ENCODE data around the gene ZNF827.

Gene ZNF827

DNA sequence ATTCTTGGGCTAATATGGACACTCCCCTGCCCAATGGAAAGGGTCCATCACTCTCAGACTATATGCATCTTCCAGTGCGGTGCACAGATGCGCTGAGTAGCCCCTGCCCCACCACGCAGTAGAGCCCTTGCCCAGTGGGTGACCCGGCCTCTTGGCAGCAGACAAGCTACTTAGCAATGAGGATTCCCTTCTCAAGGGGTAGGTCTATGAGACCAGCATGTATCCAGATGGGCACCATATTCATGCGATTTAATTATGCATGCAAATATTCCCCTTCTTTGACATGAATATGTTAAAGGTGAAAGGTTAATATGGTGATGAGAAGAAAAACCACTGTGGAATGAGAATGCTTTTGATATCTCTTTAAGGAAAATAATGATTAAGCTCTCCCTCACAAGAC is 77.7 kb downstream of the ZNF827 start:
- no peaks in the 10 kb centered on the region for H3K4me1 ChIP-seq
- no peaks in the 10 kb centered on the region; the same call in 1 of the 2 replicates for H3K36me3 ChIP-seq (replicated peaks)
- no peaks in the 10 kb centered on the region for H3K27me3 ChIP-seq (ENCODE audit: low read depth)
- no peak overlapping the region for H3K4me3 ChIP-seq
- in situ Hi-C loops (cut with MboI; ENCODE audit: low sequenced_read_pairs) = no loop called here
- H3K9me3 ChIP-seq = no peaks in the 10 kb centered on the region
- DNase-seq (ENCODE audit: low spot score in 2 of 2) = no peak

- in situ Hi-C loops (cut with MboI; ENCODE audit: low sequenced_read_pairs) = no loop called here
- no peaks in the 10 kb centered on the region for H3K4me1 ChIP-seq
- no peaks in the 10 kb centered on the region for H3K27me3 ChIP-seq (ENCODE audit: low read depth)
- H3K36me3 ChIP-seq (replicated peaks) = no peaks in the 10 kb centered on the region; the same call in 1 of the 2 replicates
- no peak for DNase-seq (ENCODE audit: low spot score in 2 of 2)
- H3K4me3 ChIP-seq = no peak overlapping the region
- H3K9me3 ChIP-seq = no peaks in the 10 kb centered on the region
Measured at GRCh38 chr4:145860446-145860845, 78.2 kb downstream of the ZNF827 start.

GRCh38 chr4:145859926-145860325 is 78.7 kb downstream of the ZNF827 start:
- no peaks in the 10 kb centered on the region; the same call in 1 of the 2 replicates for H3K36me3 ChIP-seq (replicated peaks)

GRCh38 chr4:145859426-145859825 is 79.2 kb downstream of the ZNF827 start:
- H3K36me3 ChIP-seq (replicated peaks) = no peaks in the 10 kb centered on the region; the same call in 1 of the 2 replicates
- DNase-seq (ENCODE audit: low spot score in 2 of 2) = no peak

More at GRCh38 chr4:145859926-145860325, 78.7 kb downstream of the ZNF827 start:
- H3K27me3 ChIP-seq (ENCODE audit: low read depth) = no peaks in the 10 kb centered on the region
- no peaks in the 10 kb centered on the region for H3K9me3 ChIP-seq
- no peaks in the 10 kb centered on the region for H3K4me1 ChIP-seq
- DNase-seq (ENCODE audit: low spot score in 2 of 2) = no peak
- in situ Hi-C loops (cut with MboI; ENCODE audit: low sequenced_read_pairs) = no loop called here
- no peak overlapping the region for H3K4me3 ChIP-seq

DNA sequence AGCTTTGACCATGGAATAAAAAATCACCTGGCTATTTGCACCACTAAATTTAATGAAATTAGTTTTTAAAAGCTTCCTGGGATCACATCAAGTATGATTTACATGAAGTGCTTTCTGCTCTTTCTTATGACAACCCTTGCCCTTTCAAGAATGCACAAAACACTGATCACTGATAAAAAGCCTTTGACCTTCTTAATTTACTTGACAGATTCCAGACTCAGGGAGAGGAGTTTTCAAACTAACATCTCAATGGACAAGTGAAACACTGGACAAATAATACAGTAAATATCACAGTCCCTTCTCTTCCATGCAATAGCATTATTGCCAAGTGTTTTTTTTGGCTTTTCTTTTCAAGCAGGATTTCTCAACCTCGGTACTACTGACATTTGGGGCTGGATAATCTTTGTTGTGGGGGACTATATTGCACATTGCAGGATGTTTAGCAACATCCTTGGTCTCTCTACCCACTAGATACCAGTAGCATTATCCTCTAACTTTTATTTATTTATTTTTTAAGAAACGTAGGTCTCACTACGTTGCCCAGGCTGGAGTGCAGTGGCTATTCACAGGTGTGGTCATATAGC is 86.3 kb downstream of the ZNF827 start:
- Histone ChIP-seq H3K9me3 (no peaks in the 10 kb centered on the region), H3K36me3 (replicated peaks) (no peaks in the 10 kb centered on the region), H3K4me3 (no peak overlapping the region), H3K4me1 (peaks cover 7% of the 10 kb centered on the region), H3K27me3 (ENCODE audit: low read depth) (no peaks in the 10 kb centered on the region)
- no peak for DNase-seq (ENCODE audit: low spot score in 2 of 2)
- in situ Hi-C loops (cut with MboI; ENCODE audit: low sequenced_read_pairs) = no loop called here

More at GRCh38 chr4:145859426-145859825, 79.2 kb downstream of the ZNF827 start:
- Histone ChIP-seq H3K27me3 (ENCODE audit: low read depth) (no peaks in the 10 kb centered on the region), H3K4me1 (no peaks in the 10 kb centered on the region), H3K4me3 (no peak overlapping the region), H3K9me3 (no peaks in the 10 kb centered on the region)
- in situ Hi-C loops (cut with MboI; ENCODE audit: low sequenced_read_pairs) = no loop called here

- Histone ChIP-seq H3K4me1 (peaks cover 7% of the 10 kb centered on the region), H3K4me3 (no peak overlapping the region), H3K36me3 (replicated peaks) (no peaks in the 10 kb centered on the region), H3K9me3 (no peaks in the 10 kb centered on the region), H3K27me3 (ENCODE audit: low read depth) (no peaks in the 10 kb centered on the region)
- in situ Hi-C loops (cut with MboI; ENCODE audit: low sequenced_read_pairs) = no loop called here
- DNase-seq (ENCODE audit: low spot score in 2 of 2) = no peak
Measured at GRCh38 chr4:145851511-145852201, 87.0 kb downstream of the ZNF827 start.

DNA sequence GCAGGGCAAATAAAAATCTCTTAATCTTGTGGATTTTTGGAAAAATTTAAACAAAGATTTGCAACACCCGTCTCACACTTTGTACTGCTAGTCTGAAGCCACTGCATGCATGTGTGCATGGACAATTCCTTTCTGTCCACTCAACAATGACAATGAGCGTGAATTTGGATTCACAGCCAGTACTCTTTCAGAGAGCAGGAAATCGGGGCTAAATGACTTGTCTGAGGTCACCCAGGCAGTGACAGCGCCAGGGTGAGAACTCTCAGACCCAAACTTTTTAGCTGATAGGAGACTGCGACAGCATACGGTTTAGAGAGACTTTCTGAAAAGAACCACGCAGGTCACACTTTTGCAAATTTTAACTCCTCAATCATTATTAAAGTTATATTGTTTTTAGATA is 90.9 kb downstream of the ZNF827 start:
- in situ Hi-C loops (cut with MboI; ENCODE audit: low sequenced_read_pairs) = no loop called here
- Histone ChIP-seq H3K4me3 (no peak overlapping the region), H3K4me1 (peaks cover 7% of the 10 kb centered on the region), H3K36me3 (replicated peaks) (peaks cover 5% of the 10 kb centered on the region), H3K27me3 (ENCODE audit: low read depth) (no peaks in the 10 kb centered on the region), H3K9me3 (no peaks in the 10 kb centered on the region)
- DNase-seq (ENCODE audit: low spot score in 2 of 2) = no peak

DNA sequence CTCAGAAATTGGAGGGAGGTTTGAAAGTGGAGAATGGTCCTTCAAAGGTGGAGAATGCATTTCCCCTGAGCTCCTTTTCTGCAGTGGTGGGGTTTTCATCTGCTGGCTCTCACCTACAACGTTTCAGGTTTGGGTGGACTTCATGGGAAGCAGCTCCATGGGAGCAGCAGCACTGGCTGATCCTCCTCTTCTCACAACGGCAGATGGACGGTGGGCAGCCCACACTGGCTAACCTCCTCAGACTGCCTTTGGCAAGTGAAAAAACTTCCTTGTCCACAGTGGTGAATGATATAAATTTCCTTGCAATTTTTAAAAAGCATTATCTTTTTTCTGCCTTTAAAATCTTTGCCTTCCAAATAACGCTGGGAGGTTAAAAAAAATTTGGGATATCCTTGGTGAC is 93.5 kb downstream of the ZNF827 start:
- peaks cover 17% of the 10 kb centered on the region for H3K36me3 ChIP-seq (replicated peaks)
- in situ Hi-C loops (cut with MboI; ENCODE audit: low sequenced_read_pairs) = no loop called here
- no peaks in the 10 kb centered on the region for H3K9me3 ChIP-seq
- no peaks in the 10 kb centered on the region for H3K4me1 ChIP-seq
- DNase-seq (ENCODE audit: low spot score in 2 of 2) = no peak
- H3K27me3 ChIP-seq (ENCODE audit: low read depth) = no peaks in the 10 kb centered on the region
- no peak overlapping the region for H3K4me3 ChIP-seq

- H3K4me1 ChIP-seq = no peaks in the 10 kb centered on the region
- in situ Hi-C loops (cut with MboI; ENCODE audit: low sequenced_read_pairs) = no loop called here
- peaks cover 20% of the 10 kb centered on the region for H3K36me3 ChIP-seq (replicated peaks)
- H3K4me3 ChIP-seq = no peak overlapping the region
- no peaks in the 10 kb centered on the region for H3K9me3 ChIP-seq
- no peak for DNase-seq (ENCODE audit: low spot score in 2 of 2)
- H3K27me3 ChIP-seq (ENCODE audit: low read depth) = no peaks in the 10 kb centered on the region
Measured at GRCh38 chr4:145843639-145844038, 95.0 kb downstream of the ZNF827 start.

DNA sequence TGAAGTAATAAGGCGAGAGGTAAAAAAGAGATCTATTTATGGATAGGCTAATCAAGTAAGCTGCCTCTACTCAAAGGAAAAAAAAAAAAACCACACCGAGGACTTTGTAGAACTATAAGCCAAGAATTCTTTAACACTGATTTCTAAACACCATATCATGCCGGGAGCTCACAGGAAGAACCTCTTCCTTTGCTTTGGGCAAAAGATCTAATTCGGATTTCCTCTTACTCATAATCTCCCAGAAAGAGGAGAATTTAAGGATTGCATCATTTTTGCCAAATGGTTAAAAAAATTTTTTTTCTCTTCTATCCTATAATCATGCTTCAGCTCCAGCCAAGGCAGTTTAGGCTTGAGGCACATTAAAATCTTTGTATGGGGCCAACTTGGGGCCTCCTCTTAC is 95.5 kb downstream of the ZNF827 start:
- no peaks in the 10 kb centered on the region for H3K4me1 ChIP-seq
- no peak overlapping the region for H3K4me3 ChIP-seq
- DNase-seq (ENCODE audit: low spot score in 2 of 2) = no peak
- no peaks in the 10 kb centered on the region for H3K9me3 ChIP-seq
- H3K27me3 ChIP-seq (ENCODE audit: low read depth) = no peaks in the 10 kb centered on the region
- H3K36me3 ChIP-seq (replicated peaks) = peaks cover 20% of the 10 kb centered on the region
- in situ Hi-C loops (cut with MboI; ENCODE audit: low sequenced_read_pairs) = no loop called here

DNA sequence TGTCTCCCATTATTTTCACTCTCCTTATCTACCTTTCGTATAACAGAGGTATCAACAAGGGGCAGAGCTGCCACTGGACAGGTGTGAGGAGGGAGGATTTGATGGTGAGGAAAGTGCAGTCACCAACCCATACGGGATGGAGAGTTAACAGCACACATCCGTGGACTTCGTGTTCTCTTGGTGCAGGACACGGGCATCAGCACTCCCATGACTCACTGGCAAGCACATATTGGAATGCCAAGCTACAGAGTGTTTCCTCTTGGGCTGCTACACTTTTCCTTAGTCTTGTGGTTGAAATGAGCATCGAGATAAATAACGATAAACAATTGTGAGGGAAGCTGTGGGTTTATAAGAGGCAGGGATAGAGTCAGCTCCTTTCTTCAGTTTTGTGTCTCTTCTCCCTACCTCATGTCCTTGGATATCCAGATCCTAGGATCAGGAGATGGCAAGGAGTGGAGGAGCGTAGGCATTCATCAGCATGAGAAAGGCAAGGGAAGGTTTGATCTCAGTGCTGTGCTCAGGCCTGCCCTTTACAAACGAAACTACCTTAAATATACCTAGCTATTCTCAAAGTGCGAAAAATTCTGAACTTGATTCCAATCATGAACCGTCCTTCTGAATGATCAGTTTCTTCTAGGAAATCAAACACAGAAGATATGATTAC is 96.3 kb downstream of the ZNF827 start:
- DNase-seq (ENCODE audit: low spot score in 2 of 2) = no peak
- Histone ChIP-seq H3K9me3 (no peaks in the 10 kb centered on the region), H3K4me3 (no peak overlapping the region), H3K27me3 (ENCODE audit: low read depth) (no peaks in the 10 kb centered on the region), H3K36me3 (replicated peaks) (peaks cover 20% of the 10 kb centered on the region), H3K4me1 (no peaks in the 10 kb centered on the region)
- in situ Hi-C loops (cut with MboI; ENCODE audit: low sequenced_read_pairs) = no loop called here

GRCh38 chr4:145840801-145841200 is 97.8 kb downstream of the ZNF827 start:
- H3K9me3 ChIP-seq = no peaks in the 10 kb centered on the region
- no peaks in the 10 kb centered on the region for H3K27me3 ChIP-seq (ENCODE audit: low read depth)
- DNase-seq (ENCODE audit: low spot score in 2 of 2) = no peak
- H3K36me3 ChIP-seq (replicated peaks) = peaks cover 20% of the 10 kb centered on the region
- no peak overlapping the region for H3K4me3 ChIP-seq
- H3K4me1 ChIP-seq = no peaks in the 10 kb centered on the region
- in situ Hi-C loops (cut with MboI; ENCODE audit: low sequenced_read_pairs) = no loop called here

DNA sequence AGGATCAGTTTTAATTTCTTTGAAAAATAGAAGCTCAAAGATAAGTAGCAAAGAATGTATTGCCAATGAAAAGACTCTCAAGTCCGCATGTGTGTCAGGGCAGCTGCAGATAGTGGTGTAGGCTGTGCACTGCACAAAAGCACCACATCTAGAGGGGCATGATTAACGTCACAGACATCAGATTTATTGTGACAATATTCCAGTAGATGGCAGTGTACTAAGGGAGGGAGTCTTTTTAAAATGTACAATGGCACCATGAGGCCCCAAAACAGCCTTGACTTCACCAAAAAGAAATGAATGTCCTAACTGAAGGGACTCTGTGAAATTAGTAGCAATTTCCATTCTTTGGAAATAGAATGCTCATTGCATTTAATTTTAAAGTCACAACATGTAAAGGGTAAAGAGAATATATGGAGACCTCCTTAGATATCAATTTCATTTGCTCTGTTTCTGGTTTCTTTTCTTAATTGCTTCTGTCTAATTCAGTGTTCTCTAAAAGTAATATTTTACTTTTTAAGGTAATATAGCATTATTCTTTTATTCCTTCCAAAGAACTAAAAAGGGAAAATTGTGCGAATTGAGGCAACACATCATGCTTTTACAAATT is 98.4 kb downstream of the ZNF827 start:
- Histone ChIP-seq H3K4me1 (no peaks in the 10 kb centered on the region), H3K27me3 (ENCODE audit: low read depth) (no peaks in the 10 kb centered on the region), H3K4me3 (no peak overlapping the region), H3K9me3 (no peaks in the 10 kb centered on the region), H3K36me3 (replicated peaks) (peaks cover 16% of the 10 kb centered on the region; the same call in 1 of the 2 replicates)
- in situ Hi-C loops (cut with MboI; ENCODE audit: low sequenced_read_pairs) = no loop called here
- peak; percentile 27 to 47 for DNase-seq (ENCODE audit: low spot score in 2 of 2)

DNA sequence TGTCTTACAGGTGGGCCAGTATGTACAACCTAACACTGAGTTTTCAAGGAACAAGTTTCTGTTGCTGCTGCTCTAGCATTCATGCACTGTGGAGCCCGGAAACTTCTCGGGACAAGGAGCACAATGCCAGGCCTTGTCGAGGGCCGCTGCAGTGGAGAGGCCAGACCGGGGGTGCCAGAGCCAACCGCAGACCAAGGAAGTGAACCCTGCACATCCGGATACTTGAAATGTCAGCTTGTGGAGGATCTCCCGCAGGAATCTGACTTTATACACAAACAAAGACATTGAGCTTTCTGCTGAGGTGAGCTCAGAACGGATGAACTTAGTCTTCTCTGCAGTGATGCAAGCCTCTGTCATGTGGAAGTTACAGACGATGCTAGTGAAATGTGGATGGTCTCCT is 99.5 kb downstream of the ZNF827 start:
- in situ Hi-C loops (cut with MboI; ENCODE audit: low sequenced_read_pairs) = no loop called here
- peaks cover 16% of the 10 kb centered on the region; the same call in 1 of the 2 replicates for H3K36me3 ChIP-seq (replicated peaks)
- no peaks in the 10 kb centered on the region for H3K27me3 ChIP-seq (ENCODE audit: low read depth)
- no peak overlapping the region for H3K4me3 ChIP-seq
- no peak for DNase-seq (ENCODE audit: low spot score in 2 of 2)
- H3K4me1 ChIP-seq = no peaks in the 10 kb centered on the region
- no peaks in the 10 kb centered on the region for H3K9me3 ChIP-seq

Measured in HAP-1 (cell line).